WTC11 (cell line): ENCODE results near the gene DNAAF1. TPM values are rescaled to one million over a fixed set of nuclear protein-coding genes. Genes with fewer than 3 reads are reported as not detected.

Experiments
- ATAC-seq: fragments of 200-7000 bp; cut with Tn5 transposase; 2 replicates; pipeline ENCODE4 v1.10.0; 2021; ENCODE audit warnings: mild to moderate bottlenecking, moderate library complexity
- CTCF ChIA-PET: fragments of 300-600 bp; sonication (Branson Sonifier 250); formaldehyde crosslinking; loops from one replicate; lab custom pipeline; 2021; ENCODE audit warnings: antibody characterized with exemption; lab: Charles Lee
- POLR2A ChIA-PET: fragments of 350-600 bp; sonication (Branson Sonifier 250); formaldehyde crosslinking; loops from one replicate; lab custom pipeline; 2021; ENCODE audit warnings: antibody characterized with exemption; lab: Charles Lee
- DNase-seq: peaks from one replicate; pipeline ENCODE4 v3.0.0; 2021; ENCODE audit warnings: low spot score
- H3K27ac Mint-ChIP-seq: 2 replicates; pipeline ENCODE4 v1.8.0; 2021; ENCODE audit warnings: mixed read lengths
- H3K27me3 Mint-ChIP-seq: 2 replicates; pipeline ENCODE4 v1.8.0; 2021; ENCODE audit warnings: low read depth, mild to moderate bottlenecking, moderate library complexity, mixed read lengths
- H3K36me3 Mint-ChIP-seq: 2 replicates; pipeline ENCODE4 v1.8.0; 2021; ENCODE audit warnings: mixed read lengths
- H3K4me1 Mint-ChIP-seq: 2 replicates; pipeline ENCODE4 v1.8.0; 2022; ENCODE audit warnings: mixed read lengths
- H3K4me3 Mint-ChIP-seq: 2 replicates; pipeline ENCODE4 v1.8.0; 2021; ENCODE audit warnings: mild to moderate bottlenecking, moderate library complexity, mixed read lengths
- H3K9me3 Mint-ChIP-seq: 2 replicates; pipeline ENCODE4 v1.8.0; 2021; ENCODE audit warnings: mixed read lengths
- AFF4 ChIP-seq: sonication (generic); formaldehyde crosslinking; IDR thresholded peaks from 2 replicates; pipeline ENCODE4 v1.8.1; 2023; ENCODE audit warnings: mild to moderate bottlenecking, missing genetic modification reagents, borderline replicate concordance
- ARID4B ChIP-seq: sonication (generic); formaldehyde crosslinking; IDR thresholded peaks from 2 replicates; pipeline ENCODE4 v1.8.0; 2023; ENCODE audit warnings: missing genetic modification reagents, mild to moderate bottlenecking, borderline replicate concordance
- ATF1 ChIP-seq: sonication (generic); formaldehyde crosslinking; IDR thresholded peaks from 2 replicates; pipeline ENCODE4 v1.8.1; 2023; ENCODE audit warnings: mild to moderate bottlenecking, moderate library complexity, missing genetic modification reagents
- CTCF ChIP-seq: fragments of 200-600 bp; IDR thresholded peaks from 2 replicates; pipeline ENCODE4 v1.8.0; 2022; ENCODE audit warnings: antibody characterized with exemption
- FOXP1 ChIP-seq: sonication (generic); formaldehyde crosslinking; IDR thresholded peaks from 2 replicates; pipeline ENCODE4 v1.8.0; 2022; ENCODE audit warnings: missing genetic modification reagents, mild to moderate bottlenecking, moderate library complexity, borderline replicate concordance
- IRF1 ChIP-seq: sonication (generic); formaldehyde crosslinking; IDR thresholded peaks from 2 replicates; pipeline ENCODE4 v1.8.0; 2023; ENCODE audit warnings: missing genetic modification reagents
- IRF2 ChIP-seq: sonication (generic); formaldehyde crosslinking; IDR thresholded peaks from 2 replicates; pipeline ENCODE4 v1.8.0; 2022; ENCODE audit warnings: low read depth, missing genetic modification reagents, borderline replicate concordance
- SMAD3 ChIP-seq: sonication (generic); formaldehyde crosslinking; IDR thresholded peaks from 2 replicates; pipeline ENCODE4 v1.8.0; 2022; ENCODE audit warnings: missing genetic modification reagents, mild to moderate bottlenecking, borderline replicate concordance
- ZNF121 ChIP-seq: sonication (generic); formaldehyde crosslinking; IDR thresholded peaks from 2 replicates; pipeline ENCODE4 v1.8.0; 2023; ENCODE audit warnings: missing genetic modification reagents
- ZNF232 ChIP-seq: sonication (generic); formaldehyde crosslinking; IDR thresholded peaks from 2 replicates; pipeline ENCODE4 v1.8.0; 2022; ENCODE audit warnings: mild to moderate bottlenecking, missing genetic modification reagents
- ZNF281 ChIP-seq: sonication (generic); formaldehyde crosslinking; IDR thresholded peaks from 2 replicates; pipeline ENCODE4 v1.8.0; 2023; ENCODE audit warnings: mild to moderate bottlenecking, missing genetic modification reagents
- ZNF423 ChIP-seq: fragments of 250-450 bp; sonication (Bioruptor Pico); IDR thresholded peaks from 2 replicates; pipeline ENCODE4 v2.1.2; 2022; ENCODE audit warnings: mild to moderate bottlenecking, moderate library complexity
- ZNF532 ChIP-seq: fragments of 250-450 bp; sonication (Bioruptor Pico); IDR thresholded peaks from 2 replicates; pipeline ENCODE4 v1.9.0; 2021; ENCODE audit warnings: mild to moderate bottlenecking, borderline replicate concordance
- total RNA-seq: library from RNA; stranded (reverse); gene quantifications from 3 replicates; pipeline ENCODE4 v1.2.3, GENCODE V29; 2021

DNAAF1 gene
- total RNA-seq, 1 experiment from 2014 or later = 0.20 TPM

GRCh38 chr16:84190731-84191388 is 45.8 kb downstream of the DNAAF1 start, which contains the start of gene ADAD2 (continued):
- no peak for TF ChIP-seq CTCF
- 0 out of 2 replicates have a peak, but pooled peaks have one; percentile 4 for TF ChIP-seq ZNF121 (CRISPR knock-in tag)
- peak; percentile 78; the same call in 1 of the 2 replicates for TF ChIP-seq IRF1
- TF ChIP-seq, all 79 proteins: peak for 8

- DNase-seq (no peak), ATAC-seq (no peak)
- no peaks in the 10 kb centered on the region for H3K36me3 Mint-ChIP-seq
- H3K27ac Mint-ChIP-seq = no peak overlapping the region
- TF ChIP-seq SMAD3 (CRISPR knock-in tag) (no peak), ZNF423 (CRISPR knock-in tag) (no peak), ZNF121 (CRISPR knock-in tag) (no peak), FOXP1 (CRISPR knock-in tag) (no peak), ZNF232 (CRISPR knock-in tag) (no peak)
- no peaks in the 10 kb centered on the region for H3K9me3 Mint-ChIP-seq
- H3K27me3 Mint-ChIP-seq = no peaks in the 10 kb centered on the region; the same call in none of the 2 replicates
- H3K4me1 Mint-ChIP-seq = no peaks in the 10 kb centered on the region
- CTCF ChIA-PET = interaction anchor here (1.0 to 1.1 kb wide), 2 partner anchors 10 to 16 kb away, joined by 3 to 4 read pairs; no protein-coding TSS in a partner anchor
- POLR2A ChIA-PET = no interaction called here
- H3K4me3 Mint-ChIP-seq = no peak overlapping the region
Measured at GRCh38 chr16:84191466-84191865, 46.4 kb downstream of the DNAAF1 start.

- no peaks in the 10 kb centered on the region; the same call in none of the 2 replicates for H3K27me3 Mint-ChIP-seq
- H3K36me3 Mint-ChIP-seq = no peaks in the 10 kb centered on the region
- no peaks in the 10 kb centered on the region for H3K4me1 Mint-ChIP-seq
- CTCF ChIA-PET = interaction anchor here (1.5 kb wide), 1 partner anchor 115 kb away, joined by 5 read pairs; no protein-coding TSS in a partner anchor
- no peak overlapping the region for H3K4me3 Mint-ChIP-seq
- POLR2A ChIA-PET = no interaction called here
- DNase-seq (no peak), ATAC-seq (no peak)
- H3K27ac Mint-ChIP-seq = no peak overlapping the region
- H3K9me3 Mint-ChIP-seq = no peaks in the 10 kb centered on the region
- TF ChIP-seq AFF4 (CRISPR knock-in tag) (no peak), IRF2 (CRISPR knock-in tag) (no peak), ZNF532 (CRISPR knock-in tag) (no peak), ZNF281 (CRISPR knock-in tag) (no peak), ATF1 (no peak), ARID4B (CRISPR knock-in tag) (no peak)
Measured at GRCh38 chr16:84193480-84193879, 48.4 kb downstream of the DNAAF1 start.
